Nephron (organoid): ENCODE measurements around the gene GKAP1.

Experiments used
- H3K27ac Mint-ChIP-seq, 3 experiments: 2 replicates each; pipeline ENCODE4 v1.8.0; 2020; ENCODE audit warnings: mixed read lengths in 3 of 3, mild to moderate bottlenecking in 2 of 3, moderate library complexity in 1 of 3
- H3K27me3 Mint-ChIP-seq: 2 replicates; pipeline ENCODE4 v1.8.0; 2021; ENCODE audit warnings: low read depth, mild to moderate bottlenecking, moderate library complexity, mixed read lengths
- H3K36me3 Mint-ChIP-seq: 2 replicates; pipeline ENCODE4 v1.8.0; 2020; ENCODE audit warnings: low read depth, mixed read lengths
- H3K4me1 Mint-ChIP-seq: 2 replicates; pipeline ENCODE4 v1.8.0; 2020; ENCODE audit warnings: mixed read lengths
- H3K4me3 Mint-ChIP-seq, 3 experiments: 2 replicates each; pipeline ENCODE4 v1.8.0; 2020; ENCODE audit warnings: mild to moderate bottlenecking in 3 of 3, mixed read lengths in 3 of 3, moderate library complexity in 2 of 3
- H3K9me3 Mint-ChIP-seq: 2 replicates; pipeline ENCODE4 v1.8.0; 2020; ENCODE audit warnings: mixed read lengths
- TF ChIP-seq, protein P1 (sequence below), 3 experiments: fragments of 200-600 bp; sonication (generic); IDR thresholded peaks; one replicate each; pipeline ENCODE4 v1.5.0; 2021; ENCODE audit warnings: antibody characterized with exemption in 3 of 3; ENCODE audit not compliant: unreplicated experiment in 3 of 3

Gene GKAP1

DNA sequence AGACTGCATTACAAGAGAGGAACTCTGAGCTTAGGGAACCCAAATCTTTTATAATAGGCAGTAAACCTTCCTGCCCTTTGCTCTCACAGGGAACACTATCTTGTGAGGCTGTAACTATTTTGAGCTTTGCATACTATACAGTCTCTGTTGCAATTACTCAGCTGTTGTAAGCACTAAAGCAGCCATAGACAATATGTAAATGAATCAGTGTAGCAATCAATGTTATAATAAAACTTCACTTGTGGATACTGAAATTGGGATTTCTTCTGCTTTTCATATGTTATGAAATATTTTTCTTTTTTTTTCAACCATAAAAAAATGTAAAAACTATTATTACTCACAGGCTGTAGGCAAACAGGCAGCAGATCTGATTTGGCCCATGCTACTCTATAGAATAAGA lies 93.1 kb downstream of the GKAP1 start:
- peaks cover 8% of the 10 kb centered on the region for H3K27me3 Mint-ChIP-seq

DNA sequence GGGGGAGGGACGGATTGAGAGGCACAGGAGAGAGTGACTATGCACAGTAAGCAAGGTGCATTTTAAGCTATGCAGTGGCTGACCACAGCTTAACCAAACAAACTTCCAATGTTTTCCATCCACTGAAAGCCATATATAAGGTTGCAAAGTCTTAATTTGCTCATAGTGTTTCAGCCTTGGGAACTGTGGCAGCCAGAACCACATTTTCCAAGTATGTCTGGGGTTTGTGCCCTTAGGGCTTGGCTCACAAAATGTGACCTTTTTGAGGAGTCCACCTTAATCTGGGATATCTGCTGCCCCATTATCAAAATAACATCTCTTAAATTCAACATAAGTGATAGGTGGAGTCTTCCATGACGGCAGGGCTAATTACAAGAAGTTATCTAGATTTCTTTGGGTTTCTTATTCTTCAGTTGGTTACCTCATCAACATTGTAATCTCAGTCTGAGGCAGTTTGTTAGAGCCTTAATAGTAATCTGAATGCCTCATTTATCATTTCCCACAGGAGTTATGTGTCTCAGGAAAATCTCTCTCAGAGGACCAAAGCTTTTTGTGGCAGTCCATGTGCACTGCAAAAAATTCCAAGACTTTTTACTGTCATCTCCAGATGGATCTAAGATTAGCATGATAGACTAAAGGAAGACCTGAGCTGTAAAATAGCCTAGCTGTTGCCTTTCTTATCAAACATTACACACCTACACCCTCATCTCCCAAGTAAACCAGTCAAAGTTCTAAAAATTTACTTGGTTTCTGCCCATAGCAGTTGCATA lies 94.7 kb downstream of the GKAP1 start:
- no peak overlapping the region for H3K27ac Mint-ChIP-seq
- H3K27me3 Mint-ChIP-seq = peaks cover 8% of the 10 kb centered on the region
- no peaks in the 10 kb centered on the region for H3K36me3 Mint-ChIP-seq
- no peaks in the 10 kb centered on the region for H3K4me1 Mint-ChIP-seq
- H3K9me3 Mint-ChIP-seq = no peaks in the 10 kb centered on the region
- H3K4me3 Mint-ChIP-seq = no peak overlapping the region
- TF ChIP-seq, protein P1, sequence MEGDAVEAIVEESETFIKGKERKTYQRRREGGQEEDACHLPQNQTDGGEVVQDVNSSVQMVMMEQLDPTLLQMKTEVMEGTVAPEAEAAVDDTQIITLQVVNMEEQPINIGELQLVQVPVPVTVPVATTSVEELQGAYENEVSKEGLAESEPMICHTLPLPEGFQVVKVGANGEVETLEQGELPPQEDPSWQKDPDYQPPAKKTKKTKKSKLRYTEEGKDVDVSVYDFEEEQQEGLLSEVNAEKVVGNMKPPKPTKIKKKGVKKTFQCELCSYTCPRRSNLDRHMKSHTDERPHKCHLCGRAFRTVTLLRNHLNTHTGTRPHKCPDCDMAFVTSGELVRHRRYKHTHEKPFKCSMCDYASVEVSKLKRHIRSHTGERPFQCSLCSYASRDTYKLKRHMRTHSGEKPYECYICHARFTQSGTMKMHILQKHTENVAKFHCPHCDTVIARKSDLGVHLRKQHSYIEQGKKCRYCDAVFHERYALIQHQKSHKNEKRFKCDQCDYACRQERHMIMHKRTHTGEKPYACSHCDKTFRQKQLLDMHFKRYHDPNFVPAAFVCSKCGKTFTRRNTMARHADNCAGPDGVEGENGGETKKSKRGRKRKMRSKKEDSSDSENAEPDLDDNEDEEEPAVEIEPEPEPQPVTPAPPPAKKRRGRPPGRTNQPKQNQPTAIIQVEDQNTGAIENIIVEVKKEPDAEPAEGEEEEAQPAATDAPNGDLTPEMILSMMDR (IDR thresholded peaks at IDR 0.05; ENCODE audit: unreplicated experiment in 3 of 3) = no peak

More for the DNA sequence above, 93.1 kb downstream of the GKAP1 start:
- H3K4me3 Mint-ChIP-seq = no peak overlapping the region
- TF ChIP-seq, protein P1 (IDR thresholded peaks at IDR 0.05; ENCODE audit: unreplicated experiment in 3 of 3) = no peak
- H3K9me3 Mint-ChIP-seq = no peaks in the 10 kb centered on the region
- H3K4me1 Mint-ChIP-seq = no peaks in the 10 kb centered on the region
- no peaks in the 10 kb centered on the region for H3K36me3 Mint-ChIP-seq
- no peak overlapping the region for H3K27ac Mint-ChIP-seq

DNA sequence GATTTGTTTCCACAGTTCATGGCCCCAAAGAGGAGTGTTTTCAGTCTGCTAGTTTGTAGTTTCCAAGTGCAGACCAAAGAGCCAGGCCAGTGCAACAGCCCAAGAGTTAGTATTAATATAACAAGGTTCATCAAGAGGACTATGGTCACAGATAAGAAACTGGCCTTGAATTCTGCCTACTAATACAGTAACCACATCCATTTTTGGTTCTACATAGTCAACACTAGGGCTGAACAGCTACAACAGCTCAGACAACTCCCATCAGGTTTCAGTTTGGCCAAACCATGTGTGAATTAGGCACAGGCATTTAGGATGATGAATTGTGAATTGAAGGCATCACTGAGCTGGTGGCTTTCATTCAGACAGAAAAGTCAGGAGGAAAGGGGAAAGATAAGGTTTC lies 96.1 kb downstream of the GKAP1 start:
- peaks cover 3% of the 10 kb centered on the region for H3K9me3 Mint-ChIP-seq
- H3K36me3 Mint-ChIP-seq = no peaks in the 10 kb centered on the region
- no peaks in the 10 kb centered on the region for H3K4me1 Mint-ChIP-seq
- no peak overlapping the region for H3K27ac Mint-ChIP-seq
- H3K27me3 Mint-ChIP-seq = peaks cover 8% of the 10 kb centered on the region
- TF ChIP-seq, protein P1 (IDR thresholded peaks at IDR 0.05; ENCODE audit: unreplicated experiment in 3 of 3) = no peak
- no peak overlapping the region for H3K4me3 Mint-ChIP-seq

DNA sequence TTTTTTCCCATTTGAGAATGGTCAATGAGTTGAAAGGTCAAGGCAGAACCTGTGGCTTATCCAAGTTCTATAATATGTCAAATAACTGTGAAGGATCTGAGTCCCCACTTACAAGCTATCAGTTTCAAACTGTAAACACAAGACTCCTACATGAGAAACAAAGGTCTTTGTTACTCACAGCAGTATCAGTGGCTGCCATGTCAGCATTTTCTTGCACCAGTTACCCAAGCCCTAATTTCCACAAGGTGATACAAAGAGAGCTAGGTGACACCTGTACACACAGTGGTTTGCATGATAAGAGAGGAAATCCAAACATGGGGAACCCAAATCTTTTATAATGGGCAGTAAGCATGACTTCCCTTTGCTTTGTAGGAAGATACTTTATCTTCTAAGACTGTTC lies 101.8 kb downstream of the GKAP1 start:
- Mint-ChIP-seq H3K4me1 (no peaks in the 10 kb centered on the region), H3K36me3 (no peaks in the 10 kb centered on the region), H3K9me3 (peaks cover 3% of the 10 kb centered on the region), H3K4me3 (no peak overlapping the region), H3K27ac (no peak overlapping the region), H3K27me3 (no peaks in the 10 kb centered on the region)
- TF ChIP-seq, protein P1 (IDR thresholded peaks at IDR 0.05; ENCODE audit: unreplicated experiment in 3 of 3) = no peak

DNA sequence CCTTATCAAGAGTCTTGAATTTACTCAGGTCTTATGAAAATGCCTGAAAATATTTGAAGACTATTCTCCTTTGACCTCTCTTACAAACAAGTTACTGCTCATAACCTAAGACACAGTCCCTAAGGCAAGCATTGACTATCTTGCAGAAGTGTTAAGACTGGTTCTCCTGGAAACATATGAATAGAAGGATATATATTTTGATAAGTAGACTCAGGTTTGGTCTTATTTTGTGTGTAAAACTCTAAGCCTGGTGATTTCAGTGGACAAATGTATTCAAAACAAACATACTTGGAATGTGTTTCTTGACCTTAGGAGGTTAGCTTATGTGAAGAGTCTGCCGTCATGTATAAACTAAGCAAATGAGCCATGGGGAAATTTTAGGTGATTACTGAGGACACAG lies 102.3 kb downstream of the GKAP1 start:
- TF ChIP-seq, protein P1 (IDR thresholded peaks at IDR 0.05; ENCODE audit: unreplicated experiment in 3 of 3) = no peak
- peaks cover 3% of the 10 kb centered on the region for H3K9me3 Mint-ChIP-seq
- no peaks in the 10 kb centered on the region for H3K27me3 Mint-ChIP-seq
- H3K36me3 Mint-ChIP-seq = no peaks in the 10 kb centered on the region
- H3K4me3 Mint-ChIP-seq = no peak overlapping the region
- no peak overlapping the region for H3K27ac Mint-ChIP-seq
- H3K4me1 Mint-ChIP-seq = no peaks in the 10 kb centered on the region

DNA sequence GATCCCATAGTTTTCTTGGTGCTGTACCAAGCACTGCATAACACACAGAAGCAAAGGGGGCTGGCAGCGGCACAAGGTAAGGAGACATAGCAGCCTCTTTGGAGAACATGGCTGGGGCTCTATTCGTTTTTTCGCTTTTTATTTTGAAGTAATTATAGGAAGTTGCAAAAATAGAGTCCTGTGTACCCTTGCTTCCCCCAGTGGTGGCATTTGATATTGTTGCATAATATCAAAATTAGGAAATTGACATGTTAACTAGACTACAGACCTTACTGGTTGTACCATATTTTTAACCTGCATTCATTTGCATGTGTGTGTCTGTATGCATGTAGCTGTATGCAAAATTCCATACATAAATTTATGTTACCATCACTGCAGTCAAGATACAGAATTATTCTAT lies 103.2 kb downstream of the GKAP1 start:
- Mint-ChIP-seq H3K4me1 (no peaks in the 10 kb centered on the region), H3K27me3 (no peaks in the 10 kb centered on the region), H3K36me3 (no peaks in the 10 kb centered on the region), H3K27ac (no peak overlapping the region), H3K4me3 (no peak overlapping the region), H3K9me3 (peaks cover 3% of the 10 kb centered on the region)
- TF ChIP-seq, protein P1 (IDR thresholded peaks at IDR 0.05; ENCODE audit: unreplicated experiment in 3 of 3) = peak; percentile 18 to 24 (median 18)
